NCI-H1694 (cell line): ENCODE measurements around the gene GOLGA3.
"Not testable (repeated sequence)": the region's sequence is repeated elsewhere in the genome, so short reads cannot be mapped to it uniquely, and the experiment has no call there.

Experiments
- DNase-seq: peaks from one replicate; lab custom pipeline; 2025; lab: John Stamatoyannopoulos, UW

The GOLGA3 gene

GRCh38 chr12:132842449-132843045, 13.9 kb upstream of the GOLGA3 start:
- DNase-seq, result no peak

- no peak for DNase-seq
Observed at GRCh38 chr12:132841151-132841550, 12.5 kb upstream of the GOLGA3 start.

- no peak for DNase-seq
Observed at GRCh38 chr12:132840536-132840935, 11.9 kb upstream of the GOLGA3 start.

- DNase-seq, result no peak
Observed at GRCh38 chr12:132839558-132840235, 11.0 kb upstream of the GOLGA3 start.

GRCh38 chr12:132838410-132839080, 9.9 kb upstream of the GOLGA3 start:
- DNase-seq, result no peak

GRCh38 chr12:132837693-132838409, 9.2 kb upstream of the GOLGA3 start:
- DNase-seq, result no peak

GRCh38 chr12:132836795-132837331, 8.2 kb upstream of the GOLGA3 start:
- no peak for DNase-seq

- not testable (repeated sequence) for DNase-seq
Observed at GRCh38 chr12:132836230-132836629, 7.6 kb upstream of the GOLGA3 start.

GRCh38 chr12:132835076-132836025, 6.7 kb upstream of the GOLGA3 start:
- DNase-seq, result no peak

- DNase-seq, result no peak
Observed at GRCh38 chr12:132834181-132834711, 5.6 kb upstream of the GOLGA3 start.

- DNase-seq, result no peak
Observed at GRCh38 chr12:132833341-132833740, 4.7 kb upstream of the GOLGA3 start.

GRCh38 chr12:132831771-132832170, 3.1 kb upstream of the GOLGA3 start:
- no peak for DNase-seq

- no peak for DNase-seq
Observed at GRCh38 chr12:132827763-132828703, 636 bp downstream of the GOLGA3 start.

- DNase-seq, result no peak
Observed at GRCh38 chr12:132825861-132826260, 2.8 kb downstream of the GOLGA3 start.

GRCh38 chr12:132825089-132825488, 3.6 kb downstream of the GOLGA3 start:
- no peak for DNase-seq

- DNase-seq, result no peak
Observed at GRCh38 chr12:132824053-132824452, 4.6 kb downstream of the GOLGA3 start.

- DNase-seq, result no peak
Observed at GRCh38 chr12:132818562-132818961, 10.1 kb downstream of the GOLGA3 start.

- DNase-seq, result no peak
Observed at GRCh38 chr12:132814232-132814631, 14.4 kb downstream of the GOLGA3 start.

GRCh38 chr12:132813443-132813842, 15.2 kb downstream of the GOLGA3 start:
- no peak for DNase-seq
